C1 segment of cervical spinal cord (tissue), 14 donors: ENCODE measurements around the gene PDE3B.
"Not testable (repeated sequence)": the region's sequence is repeated elsewhere in the genome, so short reads cannot be mapped to it uniquely, and the experiment has no call there.

Experiments used
- DNase-seq, 14 donors: peaks; one replicate each; lab custom pipeline; 2025; lab: John Stamatoyannopoulos, UW

Gene PDE3B

GRCh38 chr11:14803846-14804245 is 160.2 kb downstream of the PDE3B start:
- DNase-seq: no peak

GRCh38 chr11:14809466-14809865 is 165.9 kb downstream of the PDE3B start:
- DNase-seq: no peak

- no peak for DNase-seq
These were observed 169.2 kb downstream of the PDE3B start for GRCh38 chr11:14812757-14813156.

- DNase-seq: no peak
These were observed 169.9 kb downstream of the PDE3B start for GRCh38 chr11:14813516-14813915.

- no peak for DNase-seq
These were observed 175.2 kb downstream of the PDE3B start for GRCh38 chr11:14818779-14819178.

- no peak for DNase-seq
These were observed 176.0 kb downstream of the PDE3B start for GRCh38 chr11:14819596-14819995.

- no peak for DNase-seq
These were observed 177.4 kb downstream of the PDE3B start for GRCh38 chr11:14821031-14821430.

GRCh38 chr11:14826600-14826999 is 183.0 kb downstream of the PDE3B start:
- no peak for DNase-seq

GRCh38 chr11:14835496-14836492 is 192.2 kb downstream of the PDE3B start:
- no peak for DNase-seq

GRCh38 chr11:14842002-14842401 is 198.4 kb downstream of the PDE3B start:
- DNase-seq: no peak

- no peak for DNase-seq
These were observed 209.1 kb downstream of the PDE3B start for GRCh38 chr11:14852571-14853177.

GRCh38 chr11:14854057-14854456 is 210.5 kb downstream of the PDE3B start:
- DNase-seq: no peak

- no peak for DNase-seq
These were observed 212.3 kb downstream of the PDE3B start for GRCh38 chr11:14855890-14856289.

- DNase-seq: no peak
These were observed 214.0 kb downstream of the PDE3B start for GRCh38 chr11:14857621-14858020.

- DNase-seq: no peak
These were observed 214.8 kb downstream of the PDE3B start for GRCh38 chr11:14858404-14858803.

GRCh38 chr11:14860511-14860910 is 216.9 kb downstream of the PDE3B start:
- DNase-seq: no peak

- DNase-seq: no peak
These were observed 218.1 kb downstream of the PDE3B start for GRCh38 chr11:14861680-14862079.

- DNase-seq: not testable (repeated sequence)
These were observed 220.2 kb downstream of the PDE3B start for GRCh38 chr11:14863775-14864174.

- DNase-seq: no peak
These were observed 228.4 kb downstream of the PDE3B start for GRCh38 chr11:14872032-14872431.

GRCh38 chr11:14873632-14874031 is 230.0 kb downstream of the PDE3B start:
- DNase-seq: peak in 1 of 14 donors; percentile 9

- no peak for DNase-seq
These were observed 231.6 kb downstream of the PDE3B start for GRCh38 chr11:14875163-14875562.

GRCh38 chr11:14881576-14882193 is 238.1 kb downstream of the PDE3B start:
- DNase-seq: peak in 1 of 14 donors; percentile 41
